ENCODE results near the gene ECI1. TPM values are rescaled to one million over a fixed set of nuclear protein-coding genes. Genes with fewer than 3 reads are reported as not detected.

The ECI1 gene
- total RNA-seq, 3 donors from 2014 or later: 88.5 to 129 (median 95.5) TPM

GRCh38 chr16:2200313-2200712 is 51.1 kb downstream of the ECI1 start:
- no peak for ATAC-seq
- intact Hi-C loops (cut with DNase I, micrococcal nuclease): no loop called here
- H3K36me3 ChIP-seq (ENCODE audit: low read depth): no peaks in the 10 kb centered on the region

GRCh38 chr16:2199621-2200139 is 51.7 kb downstream of the ECI1 start:
- TF ChIP-seq, protein P1, sequence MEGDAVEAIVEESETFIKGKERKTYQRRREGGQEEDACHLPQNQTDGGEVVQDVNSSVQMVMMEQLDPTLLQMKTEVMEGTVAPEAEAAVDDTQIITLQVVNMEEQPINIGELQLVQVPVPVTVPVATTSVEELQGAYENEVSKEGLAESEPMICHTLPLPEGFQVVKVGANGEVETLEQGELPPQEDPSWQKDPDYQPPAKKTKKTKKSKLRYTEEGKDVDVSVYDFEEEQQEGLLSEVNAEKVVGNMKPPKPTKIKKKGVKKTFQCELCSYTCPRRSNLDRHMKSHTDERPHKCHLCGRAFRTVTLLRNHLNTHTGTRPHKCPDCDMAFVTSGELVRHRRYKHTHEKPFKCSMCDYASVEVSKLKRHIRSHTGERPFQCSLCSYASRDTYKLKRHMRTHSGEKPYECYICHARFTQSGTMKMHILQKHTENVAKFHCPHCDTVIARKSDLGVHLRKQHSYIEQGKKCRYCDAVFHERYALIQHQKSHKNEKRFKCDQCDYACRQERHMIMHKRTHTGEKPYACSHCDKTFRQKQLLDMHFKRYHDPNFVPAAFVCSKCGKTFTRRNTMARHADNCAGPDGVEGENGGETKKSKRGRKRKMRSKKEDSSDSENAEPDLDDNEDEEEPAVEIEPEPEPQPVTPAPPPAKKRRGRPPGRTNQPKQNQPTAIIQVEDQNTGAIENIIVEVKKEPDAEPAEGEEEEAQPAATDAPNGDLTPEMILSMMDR (IDR thresholded peaks at IDR 0.05): no peak
- intact Hi-C loops (cut with DNase I, micrococcal nuclease): no loop called here
- DNase-seq (no peak), ATAC-seq (no peak)
- no peak overlapping the region for H3K4me3 ChIP-seq
- H3K36me3 ChIP-seq (ENCODE audit: low read depth): no peaks in the 10 kb centered on the region
- no peaks in the 10 kb centered on the region for H3K9me3 ChIP-seq
- H3K4me1 ChIP-seq (ENCODE audit: low read depth): peaks cover 15% of the 10 kb centered on the region

More at GRCh38 chr16:2200313-2200712, 51.1 kb downstream of the ECI1 start:
- TF ChIP-seq, protein P1 (IDR thresholded peaks at IDR 0.05): no peak
- peaks cover 13% of the 10 kb centered on the region for H3K4me1 ChIP-seq (ENCODE audit: low read depth)
- no peak for DNase-seq
- H3K4me3 ChIP-seq: no peak overlapping the region
- no peaks in the 10 kb centered on the region for H3K9me3 ChIP-seq

- ATAC-seq (no peak), DNase-seq (no peak)
- TF ChIP-seq, protein P1 (IDR thresholded peaks at IDR 0.05): no peak
- H3K4me3 ChIP-seq: no peak overlapping the region
- H3K36me3 ChIP-seq (ENCODE audit: low read depth): no peaks in the 10 kb centered on the region
- no peaks in the 10 kb centered on the region for H3K9me3 ChIP-seq
- peaks cover 14% of the 10 kb centered on the region for H3K4me1 ChIP-seq (ENCODE audit: low read depth)
- intact Hi-C loops (cut with DNase I, micrococcal nuclease): no loop called here
These were observed 52.3 kb downstream of the ECI1 start for GRCh38 chr16:2199095-2199494.

GRCh38 chr16:2198283-2198682 is 53.1 kb downstream of the ECI1 start:
- H3K9me3 ChIP-seq: no peaks in the 10 kb centered on the region
- no peaks in the 10 kb centered on the region for H3K36me3 ChIP-seq (ENCODE audit: low read depth)
- no peak for DNase-seq
- intact Hi-C loops (cut with DNase I, micrococcal nuclease): no loop called here
- H3K4me3 ChIP-seq: no peak overlapping the region
- peaks cover 14% of the 10 kb centered on the region for H3K4me1 ChIP-seq (ENCODE audit: low read depth)
- ATAC-seq: no peak
- TF ChIP-seq, protein P1 (IDR thresholded peaks at IDR 0.05): no peak

- H3K36me3 ChIP-seq (ENCODE audit: low read depth): no peaks in the 10 kb centered on the region
- intact Hi-C loops (cut with DNase I, micrococcal nuclease): no loop called here
These were observed 53.6 kb downstream of the ECI1 start for GRCh38 chr16:2197765-2198164.

More at GRCh38 chr16:2197765-2198164, 53.6 kb downstream of the ECI1 start:
- TF ChIP-seq, protein P1 (IDR thresholded peaks at IDR 0.05): no peak
- peaks cover 14% of the 10 kb centered on the region for H3K4me1 ChIP-seq (ENCODE audit: low read depth)
- H3K4me3 ChIP-seq: no peak overlapping the region
- H3K9me3 ChIP-seq: no peaks in the 10 kb centered on the region
- DNase-seq (no peak), ATAC-seq (no peak)

Data from mucosa of descending colon (tissue), 3 donors.